ENCODE measurements around the gene ADGRL3. TPM values are rescaled to one million over a fixed set of nuclear protein-coding genes. Genes with fewer than 3 reads are reported as not detected.

The ADGRL3 gene
- total RNA-seq, 3 donors from 2014 or later: 4.3 to 10.8 (median 4.3) TPM

DNA sequence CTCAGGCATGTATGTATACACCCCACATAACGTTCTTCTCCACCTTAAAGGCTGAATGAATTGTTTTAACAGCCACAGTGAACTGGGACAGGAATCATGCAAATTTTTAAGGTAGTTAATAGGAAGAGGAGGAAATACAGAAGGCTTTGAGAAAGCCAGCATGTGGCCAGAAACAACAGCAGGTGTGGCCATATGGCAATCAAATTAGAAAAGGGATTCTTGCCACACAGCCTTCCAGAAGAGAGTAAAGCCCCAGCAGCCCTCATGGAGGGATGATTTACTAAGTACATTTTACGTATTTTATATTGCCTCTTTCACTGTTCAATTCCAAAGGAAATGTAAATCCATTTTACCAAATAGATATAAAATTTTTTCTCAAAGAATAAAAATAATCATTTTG, 792.2 kb downstream of the ADGRL3 start:
- ATAC-seq (no peak), DNase-seq (no peak)
- intact Hi-C loops (cut with DNase I, micrococcal nuclease): no loop called here
- TF ChIP-seq, protein P1, sequence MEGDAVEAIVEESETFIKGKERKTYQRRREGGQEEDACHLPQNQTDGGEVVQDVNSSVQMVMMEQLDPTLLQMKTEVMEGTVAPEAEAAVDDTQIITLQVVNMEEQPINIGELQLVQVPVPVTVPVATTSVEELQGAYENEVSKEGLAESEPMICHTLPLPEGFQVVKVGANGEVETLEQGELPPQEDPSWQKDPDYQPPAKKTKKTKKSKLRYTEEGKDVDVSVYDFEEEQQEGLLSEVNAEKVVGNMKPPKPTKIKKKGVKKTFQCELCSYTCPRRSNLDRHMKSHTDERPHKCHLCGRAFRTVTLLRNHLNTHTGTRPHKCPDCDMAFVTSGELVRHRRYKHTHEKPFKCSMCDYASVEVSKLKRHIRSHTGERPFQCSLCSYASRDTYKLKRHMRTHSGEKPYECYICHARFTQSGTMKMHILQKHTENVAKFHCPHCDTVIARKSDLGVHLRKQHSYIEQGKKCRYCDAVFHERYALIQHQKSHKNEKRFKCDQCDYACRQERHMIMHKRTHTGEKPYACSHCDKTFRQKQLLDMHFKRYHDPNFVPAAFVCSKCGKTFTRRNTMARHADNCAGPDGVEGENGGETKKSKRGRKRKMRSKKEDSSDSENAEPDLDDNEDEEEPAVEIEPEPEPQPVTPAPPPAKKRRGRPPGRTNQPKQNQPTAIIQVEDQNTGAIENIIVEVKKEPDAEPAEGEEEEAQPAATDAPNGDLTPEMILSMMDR (IDR thresholded peaks at IDR 0.05): no peak
- H3K4me1 ChIP-seq (ENCODE audit: low read depth): no peaks in the 10 kb centered on the region
- no peaks in the 10 kb centered on the region for H3K9me3 ChIP-seq
- no peaks in the 10 kb centered on the region for H3K36me3 ChIP-seq (ENCODE audit: low read depth)
- no peak overlapping the region for H3K4me3 ChIP-seq

DNA sequence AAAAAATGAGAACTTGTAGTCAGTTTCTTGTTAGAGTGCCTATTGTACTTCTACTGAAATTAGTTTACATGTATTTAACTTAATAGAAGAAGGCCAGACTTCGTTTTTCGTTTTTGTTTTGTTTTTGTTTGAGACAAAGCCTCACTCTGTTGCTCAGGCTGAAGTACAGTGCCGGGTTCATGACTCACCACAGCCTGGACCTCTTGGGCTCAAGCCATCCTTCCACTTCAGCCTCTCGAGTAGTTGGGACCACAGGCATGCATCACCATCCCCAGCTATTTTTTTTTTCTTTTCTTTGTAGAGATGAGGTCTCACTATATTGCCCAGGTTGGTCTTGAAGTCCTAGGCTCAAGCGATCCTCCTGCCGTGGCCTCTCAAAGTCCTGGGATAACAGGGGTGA, 793.9 kb downstream of the ADGRL3 start:
- DNase-seq (peak in 2 of 3 donors; percentile 19 to 25), ATAC-seq (no peak)
- TF ChIP-seq, protein P1 (IDR thresholded peaks at IDR 0.05): no peak
- Histone ChIP-seq H3K4me1 (ENCODE audit: low read depth) (no peaks in the 10 kb centered on the region), H3K9me3 (no peaks in the 10 kb centered on the region), H3K36me3 (ENCODE audit: low read depth) (no peaks in the 10 kb centered on the region), H3K4me3 (no peak overlapping the region)
- intact Hi-C loops (cut with DNase I, micrococcal nuclease): no loop called here

DNA sequence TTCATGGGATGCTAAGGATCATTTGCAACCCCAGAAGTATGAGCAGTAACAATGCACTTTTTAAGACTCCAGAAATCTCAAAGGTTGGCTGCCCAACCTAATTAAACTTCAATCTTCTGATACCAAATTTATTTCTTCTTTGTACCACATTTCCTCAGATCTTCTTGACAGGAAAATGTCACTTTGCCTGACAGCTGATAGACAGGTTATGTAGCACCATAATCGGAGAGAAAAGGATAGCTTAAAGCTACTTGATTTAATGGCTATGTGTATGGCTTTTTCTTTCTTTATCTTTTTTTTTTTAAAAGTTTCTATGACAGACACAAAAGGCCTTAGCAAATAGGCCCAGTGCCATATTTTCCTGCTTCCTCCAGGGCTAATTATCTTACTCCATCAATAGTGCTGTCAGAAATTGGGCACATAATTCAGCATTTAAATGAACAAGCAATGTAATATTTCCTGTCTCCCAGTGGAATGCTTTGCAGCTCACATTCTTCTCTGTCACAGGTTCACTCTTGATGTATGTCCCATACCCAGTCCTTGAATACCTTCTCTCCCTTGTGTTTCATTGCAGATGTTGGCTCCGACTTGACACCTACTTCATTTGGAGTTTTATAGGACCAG, 795.7 kb downstream of the ADGRL3 start:
- Histone ChIP-seq H3K4me1 (ENCODE audit: low read depth) (no peaks in the 10 kb centered on the region), H3K36me3 (ENCODE audit: low read depth) (no peaks in the 10 kb centered on the region), H3K4me3 (no peak overlapping the region), H3K9me3 (no peaks in the 10 kb centered on the region)
- DNase-seq: no peak
- ATAC-seq: no peak
- intact Hi-C loops (cut with DNase I, micrococcal nuclease): no loop called here
- TF ChIP-seq, protein P1 (IDR thresholded peaks at IDR 0.05): no peak

DNA sequence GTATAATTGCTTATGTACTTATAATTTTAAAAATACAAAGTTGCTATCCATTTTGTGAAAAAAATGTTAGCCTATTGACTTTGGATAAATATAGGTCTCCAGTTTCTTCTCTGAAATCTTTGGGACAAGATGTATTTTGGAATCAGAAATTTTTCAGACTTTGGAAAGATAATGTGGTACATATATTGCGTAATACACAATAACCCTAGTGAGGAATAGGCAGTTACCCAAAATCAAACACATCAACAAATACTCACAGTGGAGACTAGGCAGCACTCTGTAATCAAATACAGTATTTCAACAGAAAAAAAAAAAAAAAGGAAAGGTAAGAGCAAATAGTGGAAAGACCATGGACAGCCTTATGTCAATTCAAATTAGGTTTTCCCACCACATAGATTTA, 796.8 kb downstream of the ADGRL3 start:
- TF ChIP-seq, protein P1 (IDR thresholded peaks at IDR 0.05): no peak
- no peak overlapping the region for H3K4me3 ChIP-seq
- H3K4me1 ChIP-seq (ENCODE audit: low read depth): no peaks in the 10 kb centered on the region
- no peaks in the 10 kb centered on the region for H3K36me3 ChIP-seq (ENCODE audit: low read depth)
- ATAC-seq: no peak
- no peaks in the 10 kb centered on the region for H3K9me3 ChIP-seq
- intact Hi-C loops (cut with DNase I, micrococcal nuclease): no loop called here
- no peak for DNase-seq

DNA sequence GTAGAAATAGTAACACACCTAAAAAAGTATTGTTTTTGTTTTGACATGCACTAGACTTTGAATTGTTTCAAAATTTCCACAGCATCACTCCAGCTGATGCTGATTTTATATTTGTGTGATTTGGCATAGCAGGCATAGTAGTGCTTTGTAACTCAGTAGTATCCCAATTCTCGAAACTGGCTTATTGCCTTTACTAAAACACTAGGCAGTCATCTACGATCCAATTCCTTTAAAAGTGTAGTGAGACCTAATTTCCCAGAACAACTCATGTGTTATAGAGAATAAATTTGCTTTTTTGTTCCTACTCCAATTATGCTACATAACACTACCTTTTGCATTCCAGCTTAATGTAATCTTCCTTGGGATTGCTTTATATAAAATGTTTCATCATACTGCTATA, 797.7 kb downstream of the ADGRL3 start:
- intact Hi-C loops (cut with DNase I, micrococcal nuclease): no loop called here
- H3K9me3 ChIP-seq: no peaks in the 10 kb centered on the region
- no peak overlapping the region for H3K4me3 ChIP-seq
- H3K36me3 ChIP-seq (ENCODE audit: low read depth): no peaks in the 10 kb centered on the region
- TF ChIP-seq, protein P1 (IDR thresholded peaks at IDR 0.05): no peak
- DNase-seq: no peak
- no peak for ATAC-seq
- no peaks in the 10 kb centered on the region for H3K4me1 ChIP-seq (ENCODE audit: low read depth)

DNA sequence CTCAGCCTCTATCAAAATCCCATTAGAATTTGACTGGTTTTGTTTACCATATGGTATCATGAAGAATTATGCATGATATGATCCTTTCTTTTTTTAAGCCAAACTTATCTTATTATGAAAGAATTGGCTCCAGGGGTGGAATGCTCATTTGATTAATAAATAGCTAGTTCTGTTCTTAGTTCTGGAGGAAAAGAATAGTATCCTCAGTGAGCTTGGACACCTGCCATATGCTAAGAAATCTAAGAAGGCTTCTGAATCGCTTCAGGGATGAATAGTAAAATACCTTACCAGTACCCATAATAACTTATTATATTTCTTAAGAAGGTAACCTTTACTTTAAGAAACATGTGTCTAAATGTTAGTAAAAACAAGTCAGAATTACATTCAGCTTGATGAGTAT, 803.6 kb downstream of the ADGRL3 start:
- no peak overlapping the region for H3K4me3 ChIP-seq
- H3K9me3 ChIP-seq: no peaks in the 10 kb centered on the region
- intact Hi-C loops (cut with DNase I, micrococcal nuclease): no loop called here
- TF ChIP-seq, protein P1 (IDR thresholded peaks at IDR 0.05): no peak
- no peaks in the 10 kb centered on the region for H3K36me3 ChIP-seq (ENCODE audit: low read depth)
- no peak for DNase-seq
- no peak for ATAC-seq
- H3K4me1 ChIP-seq (ENCODE audit: low read depth): no peaks in the 10 kb centered on the region
